HG03097 (cell line): ENCODE results near the gene PC.

Experiments
- ATAC-seq: cut with Tn5 transposase; IDR thresholded peaks from one replicate; pipeline ENCODE4 v1.9.1; 2021; ENCODE audit not compliant: unreplicated experiment, low FRiP score

PC gene

GRCh38 chr11:66958956-66959274 is 732 bp upstream of the PC start:
- ATAC-seq: no peak

DNA sequence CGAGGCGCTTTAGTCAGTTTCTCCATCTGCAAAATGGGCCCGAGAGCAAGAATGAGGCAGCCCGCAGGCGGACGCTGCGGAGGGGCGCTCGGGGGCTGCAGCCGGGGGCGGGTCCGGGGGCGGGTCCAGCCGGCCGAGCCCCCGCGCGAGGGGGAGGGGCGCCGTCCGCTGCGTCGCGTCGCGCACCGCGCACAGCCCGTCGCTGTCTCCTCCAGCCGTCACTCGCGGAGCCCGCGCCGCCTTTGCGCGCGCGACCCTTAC is 282 bp downstream of the PC start:
- no peak for ATAC-seq

- no peak for ATAC-seq
Observed at GRCh38 chr11:66956689-66957290, 1.4 kb downstream of the PC start.

DNA sequence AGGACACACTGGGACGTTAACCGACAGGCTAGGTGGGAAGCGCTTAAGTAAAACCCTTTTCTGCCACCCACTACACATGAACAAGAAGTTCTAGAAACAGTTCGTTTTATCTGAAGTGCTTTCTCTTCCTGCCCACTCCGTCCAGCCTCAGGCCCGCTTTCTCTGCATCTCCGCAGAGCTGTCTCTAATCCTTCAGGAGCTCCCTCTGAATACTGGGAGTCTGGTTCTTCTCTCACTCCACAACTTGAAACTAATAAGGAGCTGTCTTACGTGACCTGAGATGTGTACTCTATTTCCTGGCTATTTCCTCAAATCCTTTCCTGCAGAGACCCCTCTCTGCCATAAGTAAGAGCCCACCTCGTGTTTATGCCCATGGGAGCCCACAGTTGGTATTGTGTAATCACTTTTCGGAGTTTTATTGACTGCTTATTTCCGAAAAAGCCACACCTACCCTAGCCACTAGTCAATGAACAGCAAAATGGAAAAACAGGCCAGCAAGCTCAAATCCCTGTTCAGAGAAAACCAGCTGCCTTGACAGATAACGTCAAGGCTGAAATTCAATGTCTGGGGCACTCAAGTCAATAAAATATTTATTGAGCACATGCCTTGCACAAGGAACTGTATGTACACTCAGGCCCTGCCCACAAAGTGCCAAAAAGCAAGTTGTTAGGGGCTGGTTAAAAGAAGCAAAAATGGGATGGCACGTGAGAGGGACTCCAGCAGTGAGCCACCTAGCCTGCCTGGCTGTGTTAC is 4.9 kb downstream of the PC start:
- no peak for ATAC-seq

- no peak for ATAC-seq
Observed at GRCh38 chr11:66951927-66952337, 6.3 kb downstream of the PC start.

DNA sequence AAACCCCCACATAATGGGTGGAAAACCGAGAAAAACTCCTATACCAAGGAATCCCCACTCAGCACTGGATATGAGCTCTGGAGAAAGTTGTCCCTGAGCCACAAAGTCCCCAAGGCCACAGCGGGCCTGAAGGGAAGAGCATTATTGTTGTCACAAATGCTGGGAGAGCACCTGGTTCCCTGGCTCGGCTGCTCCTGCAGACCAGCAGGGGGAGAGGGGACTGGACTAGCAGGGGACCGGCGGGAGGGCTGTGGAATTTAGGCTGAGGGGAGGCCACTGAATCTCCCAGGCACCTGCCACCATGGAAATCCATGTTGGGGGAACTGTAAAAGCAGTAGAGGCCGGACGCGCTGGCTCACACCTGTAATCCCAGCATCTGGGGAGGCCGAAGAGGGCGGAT is 7.0 kb downstream of the PC start:
- no peak for ATAC-seq

GRCh38 chr11:66950112-66950535 is 8.1 kb downstream of the PC start:
- ATAC-seq: no peak

- ATAC-seq: no peak
Observed at GRCh38 chr11:66938582-66939135, 19.5 kb downstream of the PC start.

DNA sequence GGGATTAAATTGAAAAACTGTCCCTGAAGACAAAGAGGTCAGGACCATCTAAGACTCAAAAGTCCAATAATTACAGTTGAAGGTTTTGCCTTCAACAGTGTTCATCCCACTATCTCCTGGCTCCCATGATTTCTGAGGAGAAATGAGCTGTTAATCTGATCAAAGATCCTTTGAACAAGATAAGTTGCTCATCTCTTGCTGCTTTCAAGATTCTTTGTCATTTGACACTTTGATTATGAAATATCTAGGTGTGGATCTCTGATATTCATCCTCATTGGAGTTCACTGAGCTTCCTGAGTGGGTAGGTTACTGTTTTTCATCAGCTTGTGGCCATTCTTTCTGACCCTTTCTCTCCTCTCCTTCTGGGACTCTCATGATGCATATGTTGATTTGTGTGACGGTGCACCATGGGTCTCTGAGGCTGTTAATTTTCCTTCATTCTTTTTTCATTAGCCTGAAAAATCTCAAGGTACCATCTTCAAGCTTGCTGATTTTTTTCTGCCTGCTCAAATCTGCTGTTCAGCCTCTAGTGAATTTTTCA is 20.9 kb downstream of the PC start:
- no peak for ATAC-seq

GRCh38 chr11:66936311-66936711 is 21.9 kb downstream of the PC start:
- no peak for ATAC-seq

- ATAC-seq: no peak
Observed at GRCh38 chr11:66934950-66935779, 23.0 kb downstream of the PC start.

GRCh38 chr11:66933531-66933930 is 24.7 kb downstream of the PC start:
- no peak for ATAC-seq

GRCh38 chr11:66932543-66932942 is 25.6 kb downstream of the PC start:
- no peak for ATAC-seq

DNA sequence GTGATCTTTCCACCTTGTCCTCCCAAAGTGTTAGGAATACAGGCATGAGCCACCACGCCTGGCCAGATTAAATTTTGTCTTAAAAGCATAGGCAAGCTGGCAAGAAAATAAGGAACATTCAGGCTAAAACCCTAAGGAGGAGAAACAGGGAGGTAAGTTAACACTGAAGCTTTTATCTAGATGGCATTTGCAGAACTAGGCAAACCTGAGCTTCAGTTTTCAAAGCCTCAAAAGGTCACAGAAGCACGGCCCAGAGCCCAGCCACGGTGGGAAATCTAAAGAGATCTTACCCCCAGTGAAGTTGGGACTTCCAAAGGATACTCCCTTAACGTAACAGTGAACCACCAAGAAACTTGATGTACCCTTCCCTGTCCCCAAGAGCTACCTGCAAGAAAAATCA is 28.4 kb downstream of the PC start:
- ATAC-seq: no peak

DNA sequence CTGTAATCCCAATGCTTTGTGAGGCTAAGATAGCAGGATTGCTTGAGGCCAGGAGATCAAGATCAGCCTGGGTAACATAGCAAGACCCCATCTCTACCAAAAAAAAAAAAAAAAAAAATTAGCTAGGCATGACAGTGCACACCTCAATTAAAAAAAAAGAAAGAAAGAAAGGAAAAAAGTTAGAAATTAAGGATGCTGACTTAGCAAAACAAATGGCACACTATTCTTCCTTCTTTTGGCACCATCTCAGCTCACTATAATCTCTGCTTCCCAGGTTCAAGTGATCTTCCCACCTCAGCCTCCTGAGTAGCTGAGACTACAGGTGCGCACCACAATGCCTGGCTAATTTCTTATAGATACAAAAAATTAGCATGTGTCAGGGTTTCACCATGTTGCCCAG is 33.9 kb downstream of the PC start:
- ATAC-seq: no peak

- no peak for ATAC-seq
Observed at GRCh38 chr11:66922551-66922950, 35.6 kb downstream of the PC start.

- no peak for ATAC-seq
Observed at GRCh38 chr11:66920978-66921784, 37.0 kb downstream of the PC start.

GRCh38 chr11:66919923-66920322 is 38.3 kb downstream of the PC start:
- ATAC-seq: no peak

DNA sequence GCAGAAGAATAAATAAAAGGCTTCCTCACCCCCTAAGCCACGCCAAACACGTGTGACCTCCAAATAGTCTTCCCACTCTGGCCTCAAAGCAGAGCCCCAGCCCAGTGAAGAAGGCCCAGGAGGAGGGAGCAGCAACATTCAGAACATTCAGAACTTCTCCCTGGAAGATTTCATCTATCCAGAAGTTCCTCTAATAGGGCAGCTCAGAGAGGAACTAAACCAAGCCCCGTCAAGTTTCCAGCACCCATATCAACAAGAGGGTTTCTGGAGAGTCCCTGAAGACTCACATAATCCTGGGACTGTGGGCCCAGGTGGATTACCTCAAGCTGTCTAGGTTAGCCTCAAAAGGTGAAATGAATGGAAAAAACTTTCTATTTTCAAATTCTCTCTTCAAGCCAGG is 39.4 kb downstream of the PC start:
- ATAC-seq: no peak

GRCh38 chr11:66915866-66916265 is 42.3 kb downstream of the PC start:
- ATAC-seq: no peak
